Osteoblast (primary cell): ENCODE measurements around the gene NDUFA5. TPM values are rescaled to one million over a fixed set of nuclear protein-coding genes. Genes with fewer than 3 reads are reported as not detected.
A peak's percentile ranks its signal among the peaks of the same experiment; 100 is the strongest.

Source experiments
- DNase-seq: peaks from one replicate; pipeline ENCODE4 v3.0.0; 2011; ENCODE audit warnings: low spot score, mixed read lengths; ENCODE audit not compliant: insufficient read length; ENCODE audit errors: missing footprints
- H2AFZ ChIP-seq: 2 replicates; pipeline ENCODE4 v1.6.0; 2011; ENCODE audit warnings: mild to moderate bottlenecking, low read length
- H3K27ac ChIP-seq: 2 replicates; pipeline ENCODE4 v1.5.1; 2011; ENCODE audit warnings: mild to moderate bottlenecking, low read depth, low read length, moderate library complexity
- H3K27me3 ChIP-seq: 2 replicates; pipeline ENCODE4 v1.6.0; 2012; ENCODE audit warnings: mild to moderate bottlenecking, control low read depth, inconsistent platforms, low read length, moderate library complexity; ENCODE audit not compliant: insufficient read depth
- H3K36me3 ChIP-seq: 2 replicates; pipeline ENCODE4 v1.5.1; 2011; ENCODE audit warnings: mild to moderate bottlenecking, low read length, control low read depth, moderate library complexity; ENCODE audit not compliant: insufficient read depth
- H3K4me1 ChIP-seq: 2 replicates; pipeline ENCODE4 v1.5.1; 2011; ENCODE audit warnings: mild to moderate bottlenecking, low read length, control low read depth, moderate library complexity; ENCODE audit not compliant: insufficient read depth
- H3K4me2 ChIP-seq: 2 replicates; pipeline ENCODE4 v1.6.0; 2011; ENCODE audit warnings: mild to moderate bottlenecking, low read length; ENCODE audit not compliant: insufficient read depth
- H3K4me3 ChIP-seq: fragments of 200-600 bp; sonication (generic); 3 replicates; pipeline ENCODE4 v1.5.1; 2012; ENCODE audit warnings: mild to moderate bottlenecking, low read length, inconsistent platforms; ENCODE audit not compliant: insufficient read depth
- H3K79me2 ChIP-seq: 2 replicates; pipeline ENCODE4 v1.6.0; 2012; ENCODE audit warnings: mild to moderate bottlenecking, low read length, control low read depth, inconsistent platforms; ENCODE audit not compliant: insufficient read depth
- H3K9me3 ChIP-seq: 2 replicates; pipeline ENCODE4 v1.5.1; 2011; ENCODE audit warnings: low read depth, low read length, control low read depth
- H4K20me1 ChIP-seq: 2 replicates; pipeline ENCODE4 v1.6.0; 2012; ENCODE audit warnings: mild to moderate bottlenecking, low read length, control low read depth; ENCODE audit not compliant: insufficient read depth
- total RNA-seq: library from RNA; depleted of rRNA; stranded (reverse); fragments of >200 nt; gene quantifications from 2 replicates; pipeline ENCODE4 v1.2.3, GENCODE V29; 2012
- TF ChIP-seq, protein P1 (sequence below): IDR thresholded peaks from 2 replicates; pipeline ENCODE4 v1.5.1; 2011; ENCODE audit warnings: mild to moderate bottlenecking, low read depth, low read length, moderate library complexity; ENCODE audit errors: extremely low read depth

NDUFA5 gene
- total RNA-seq, 1 donor: 25.7 TPM

DNA sequence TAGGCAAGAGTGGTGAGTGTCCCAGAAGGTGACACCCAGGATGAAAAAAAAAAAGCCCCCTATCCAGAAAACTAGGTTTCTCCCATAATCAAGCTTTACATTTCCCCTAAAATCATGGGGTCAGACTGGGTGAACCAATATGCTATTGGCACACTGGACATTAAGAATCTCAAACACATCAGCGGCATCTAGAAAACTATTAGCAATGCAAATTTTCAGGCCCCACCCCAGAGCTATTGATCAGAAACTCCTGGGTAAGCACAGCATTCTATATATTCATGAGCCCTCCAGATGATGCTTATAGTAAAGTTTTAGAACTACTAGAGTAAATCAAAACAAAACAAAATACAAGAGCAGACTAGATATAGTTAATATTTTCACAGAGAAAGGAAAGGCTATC lies 59.6 kb downstream of the NDUFA5 start:
- Histone ChIP-seq H3K27ac (no peak overlapping the region), H4K20me1 (no peaks in the 10 kb centered on the region), H3K9me3 (no peaks in the 10 kb centered on the region), H2AFZ (no peak overlapping the region), H3K79me2 (no peaks in the 10 kb centered on the region), H3K36me3 (no peaks in the 10 kb centered on the region), H3K4me2 (no peak overlapping the region), H3K27me3 (no peaks in the 10 kb centered on the region), H3K4me3 (no peak overlapping the region), H3K4me1 (no peaks in the 10 kb centered on the region)
- TF ChIP-seq, protein P1, sequence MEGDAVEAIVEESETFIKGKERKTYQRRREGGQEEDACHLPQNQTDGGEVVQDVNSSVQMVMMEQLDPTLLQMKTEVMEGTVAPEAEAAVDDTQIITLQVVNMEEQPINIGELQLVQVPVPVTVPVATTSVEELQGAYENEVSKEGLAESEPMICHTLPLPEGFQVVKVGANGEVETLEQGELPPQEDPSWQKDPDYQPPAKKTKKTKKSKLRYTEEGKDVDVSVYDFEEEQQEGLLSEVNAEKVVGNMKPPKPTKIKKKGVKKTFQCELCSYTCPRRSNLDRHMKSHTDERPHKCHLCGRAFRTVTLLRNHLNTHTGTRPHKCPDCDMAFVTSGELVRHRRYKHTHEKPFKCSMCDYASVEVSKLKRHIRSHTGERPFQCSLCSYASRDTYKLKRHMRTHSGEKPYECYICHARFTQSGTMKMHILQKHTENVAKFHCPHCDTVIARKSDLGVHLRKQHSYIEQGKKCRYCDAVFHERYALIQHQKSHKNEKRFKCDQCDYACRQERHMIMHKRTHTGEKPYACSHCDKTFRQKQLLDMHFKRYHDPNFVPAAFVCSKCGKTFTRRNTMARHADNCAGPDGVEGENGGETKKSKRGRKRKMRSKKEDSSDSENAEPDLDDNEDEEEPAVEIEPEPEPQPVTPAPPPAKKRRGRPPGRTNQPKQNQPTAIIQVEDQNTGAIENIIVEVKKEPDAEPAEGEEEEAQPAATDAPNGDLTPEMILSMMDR: no peak
- no peak for DNase-seq

DNA sequence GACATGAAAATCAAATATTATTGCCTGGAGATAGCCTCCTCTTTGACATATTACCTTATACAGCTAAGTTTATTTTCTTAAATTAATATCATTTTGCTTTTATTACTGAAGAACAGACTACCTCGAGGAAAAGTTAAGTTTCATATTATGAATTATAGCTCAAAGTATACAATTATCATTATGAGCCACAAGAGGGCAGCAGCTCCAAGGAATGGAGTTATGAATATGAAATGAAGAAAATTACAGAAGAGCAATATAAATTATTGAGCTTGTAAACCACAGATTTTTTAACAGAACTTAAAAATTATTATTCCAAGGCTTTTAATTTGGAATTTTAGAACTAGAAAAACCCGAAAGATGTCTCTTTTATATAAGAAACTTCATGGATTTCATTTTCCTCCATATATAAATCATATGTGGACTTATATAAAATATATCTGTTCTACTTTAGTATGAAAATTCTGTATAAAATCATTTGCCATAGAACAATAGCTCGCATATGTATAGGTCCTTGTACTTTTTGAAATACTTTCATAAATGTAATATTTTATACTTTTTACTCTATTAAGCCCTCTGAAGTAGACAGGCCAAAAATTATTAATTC lies 63.3 kb downstream of the NDUFA5 start:
- Histone ChIP-seq H3K27me3 (no peaks in the 10 kb centered on the region), H2AFZ (no peak overlapping the region), H3K79me2 (no peaks in the 10 kb centered on the region), H3K27ac (no peak overlapping the region), H3K36me3 (no peaks in the 10 kb centered on the region), H3K4me1 (no peaks in the 10 kb centered on the region), H4K20me1 (no peaks in the 10 kb centered on the region), H3K4me3 (no peak overlapping the region), H3K4me2 (no peak overlapping the region), H3K9me3 (no peaks in the 10 kb centered on the region)
- TF ChIP-seq, protein P1: peak; percentile 73
- DNase-seq: peak; percentile 51

DNA sequence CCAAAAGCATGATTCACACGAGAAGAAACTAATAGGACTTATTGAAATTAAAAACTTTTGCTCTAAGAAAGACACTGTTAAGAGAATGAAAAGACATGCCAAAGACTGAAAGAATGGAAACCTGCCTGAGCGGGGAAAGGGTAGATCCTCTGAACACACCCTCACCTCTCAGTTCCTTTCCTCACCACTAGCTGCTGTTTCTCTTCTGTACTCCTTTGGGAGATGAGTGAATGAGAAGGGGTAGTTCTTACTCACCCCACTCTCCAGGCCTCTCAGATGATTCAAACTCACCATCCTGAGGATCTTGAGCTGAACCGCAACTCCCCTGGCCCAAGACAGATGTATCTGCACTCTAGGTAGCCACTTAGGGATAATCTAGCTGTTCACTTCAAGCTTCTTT lies 65.1 kb downstream of the NDUFA5 start:
- H3K27me3 ChIP-seq: no peaks in the 10 kb centered on the region
- no peaks in the 10 kb centered on the region for H3K79me2 ChIP-seq
- no peaks in the 10 kb centered on the region for H3K4me1 ChIP-seq
- TF ChIP-seq, protein P1: peak; percentile 11
- no peak overlapping the region for H3K27ac ChIP-seq
- H3K36me3 ChIP-seq: no peaks in the 10 kb centered on the region
- no peak for DNase-seq
- H3K4me2 ChIP-seq: no peak overlapping the region
- no peaks in the 10 kb centered on the region for H3K9me3 ChIP-seq
- no peak overlapping the region for H2AFZ ChIP-seq
- no peak overlapping the region for H3K4me3 ChIP-seq
- H4K20me1 ChIP-seq: no peaks in the 10 kb centered on the region

Other genes starting within 250 kb of the NDUFA5 start
- gene IQUB, start 23.2 kb downstream of the NDUFA5 start, total RNA-seq: 0.72 and 0.88 TPM in 2 replicates
- gene ASB15, start 44.0 kb upstream of the NDUFA5 start, total RNA-seq: not detected in 2 replicates
- gene LMOD2, start 98.0 kb upstream of the NDUFA5 start, total RNA-seq: not detected in 2 replicates
- 23.2 and 24.5 TPM in 2 replicates for gene WASL, start 191.2 kb upstream of the NDUFA5 start, total RNA-seq